ENCODE results near the gene DTNB.

Gene DTNB

GRCh38 chr2:25361261-25362048 lies 311.9 kb downstream of the DTNB start:
- no peak for DNase-seq

DNA sequence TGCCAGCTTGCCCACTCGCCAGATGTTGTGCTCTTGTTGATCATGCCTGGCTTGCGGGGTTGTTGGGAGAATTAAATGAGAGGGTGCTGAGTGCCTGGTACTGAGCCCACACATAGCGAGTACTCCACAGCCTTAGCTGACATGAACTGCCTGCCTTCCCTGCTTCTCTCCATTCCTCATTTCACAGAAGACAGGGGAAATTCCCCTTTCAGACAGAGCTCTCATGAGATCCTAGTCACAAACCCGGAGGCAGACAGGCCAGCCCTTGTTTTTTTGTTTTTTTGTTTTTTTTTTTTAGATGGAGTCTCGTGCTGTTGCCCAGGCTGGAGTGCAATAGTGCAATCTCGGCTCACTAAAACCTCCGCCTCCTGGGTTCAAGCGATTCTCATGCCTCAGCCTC lies 314.5 kb downstream of the DTNB start:
- no peak for DNase-seq

- no peak for DNase-seq
Observed at GRCh38 chr2:25358249-25358815, 315.0 kb downstream of the DTNB start.

DNA sequence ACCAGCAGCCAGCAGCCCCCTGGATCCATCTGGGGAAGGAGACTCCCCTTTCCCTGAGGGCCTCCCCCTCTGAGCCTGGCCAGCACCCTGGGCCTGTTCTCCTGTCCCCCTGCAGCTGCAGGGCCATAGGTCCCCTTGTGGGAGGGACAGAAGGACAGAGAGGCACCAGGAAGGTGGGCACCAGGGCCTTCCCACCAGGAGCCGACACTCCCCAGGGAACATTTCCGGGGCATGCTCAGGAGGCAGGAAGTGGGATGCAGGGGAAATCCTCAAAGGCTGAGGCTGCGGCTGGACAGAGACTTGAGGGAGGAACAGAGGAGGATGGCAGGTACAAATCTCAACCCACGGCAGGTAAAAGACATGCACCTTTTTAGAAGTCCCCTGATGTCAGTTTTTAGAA lies 317.3 kb downstream of the DTNB start:
- no peak for DNase-seq

- no peak for DNase-seq
Observed at GRCh38 chr2:25355270-25355669, 318.1 kb downstream of the DTNB start.

DNA sequence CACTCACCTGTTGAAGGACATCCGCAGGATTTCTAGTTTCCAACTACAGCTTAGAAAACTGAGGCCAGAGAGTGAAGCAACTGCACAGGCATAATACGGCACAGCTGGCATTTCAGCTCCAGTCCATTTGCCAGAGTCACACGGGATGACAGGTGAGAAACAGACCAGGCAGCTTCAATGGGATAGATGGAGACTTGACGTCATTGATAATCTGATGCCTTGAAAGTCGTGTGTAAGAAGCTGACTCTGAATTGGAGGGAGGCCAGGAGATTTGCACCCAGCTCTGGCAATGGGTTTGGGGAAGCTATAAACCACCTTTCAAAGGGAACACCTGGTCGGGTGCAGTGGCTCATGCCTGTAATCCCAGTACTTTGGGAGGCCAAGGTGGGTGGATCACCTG lies 319.3 kb downstream of the DTNB start:
- DNase-seq, result no peak

DNA sequence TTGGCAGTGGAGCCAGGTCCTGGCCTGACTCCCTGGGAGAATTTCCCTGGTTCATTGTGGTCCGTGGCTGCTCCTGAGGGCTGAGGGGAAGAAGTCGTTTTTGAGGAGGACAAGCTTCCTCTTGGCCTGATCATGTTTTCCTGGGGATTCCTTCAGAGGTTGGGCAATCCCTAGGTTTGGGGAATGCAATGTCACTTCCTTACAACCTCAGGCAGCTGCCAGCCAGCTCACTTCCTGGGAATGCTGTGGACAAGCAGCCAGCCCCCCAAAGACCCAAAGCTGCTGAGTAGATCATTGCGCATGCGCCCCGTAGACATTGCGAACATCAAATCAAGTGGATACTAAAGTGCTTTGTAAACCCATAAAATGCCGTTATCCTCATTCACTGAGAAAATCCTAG lies 324.0 kb downstream of the DTNB start:
- DNase-seq, result no peak

GRCh38 chr2:25347846-25348245 lies 325.5 kb downstream of the DTNB start:
- DNase-seq, result no peak

- DNase-seq, result no peak
Observed at GRCh38 chr2:25347205-25347815, 326.1 kb downstream of the DTNB start.

DNA sequence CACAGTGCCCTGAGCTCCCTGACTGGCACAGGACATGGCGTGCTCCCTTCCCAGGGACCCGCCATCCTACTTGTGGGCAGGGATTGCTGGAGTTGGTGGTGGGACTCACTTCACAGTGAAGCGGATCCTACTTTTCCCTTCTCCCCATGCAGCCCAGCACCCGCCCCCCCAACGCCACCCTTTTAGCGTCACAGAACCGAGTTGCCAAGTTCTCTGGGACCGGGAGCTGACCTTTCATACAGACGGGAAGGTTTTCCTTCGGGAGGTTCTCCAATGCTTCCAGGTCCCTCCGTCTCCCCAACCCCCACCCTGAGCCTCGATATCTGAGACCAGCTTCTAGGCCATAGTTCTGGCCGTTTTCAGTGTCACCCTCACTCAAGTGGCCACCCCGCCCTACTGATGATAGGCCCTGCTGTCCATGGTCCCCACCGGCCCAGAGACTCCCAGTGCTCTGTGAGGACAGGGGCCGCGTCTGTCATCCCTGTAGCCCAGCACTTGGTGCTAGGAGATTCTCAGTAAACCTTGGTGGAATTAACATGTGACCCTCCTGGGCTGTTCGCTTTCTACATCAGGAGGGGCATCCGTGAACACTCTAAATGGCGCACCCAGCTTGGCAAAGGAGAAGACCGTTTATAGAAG lies 330.1 kb downstream of the DTNB start:
- DNase-seq, result no peak

GRCh38 chr2:25342372-25343186 lies 330.8 kb downstream of the DTNB start:
- peak; percentile 46 to 73 (median 59) for DNase-seq

- DNase-seq, result peak in 2 of 4 experiments; percentile 28 to 56
Observed at GRCh38 chr2:25341753-25342371, 331.5 kb downstream of the DTNB start, which contains the start of gene DNMT3A. DNMT3A (minus strand) TSS chr2:25341925; CDS start chr2:25313984, 27,941 bp downstream.

DNA sequence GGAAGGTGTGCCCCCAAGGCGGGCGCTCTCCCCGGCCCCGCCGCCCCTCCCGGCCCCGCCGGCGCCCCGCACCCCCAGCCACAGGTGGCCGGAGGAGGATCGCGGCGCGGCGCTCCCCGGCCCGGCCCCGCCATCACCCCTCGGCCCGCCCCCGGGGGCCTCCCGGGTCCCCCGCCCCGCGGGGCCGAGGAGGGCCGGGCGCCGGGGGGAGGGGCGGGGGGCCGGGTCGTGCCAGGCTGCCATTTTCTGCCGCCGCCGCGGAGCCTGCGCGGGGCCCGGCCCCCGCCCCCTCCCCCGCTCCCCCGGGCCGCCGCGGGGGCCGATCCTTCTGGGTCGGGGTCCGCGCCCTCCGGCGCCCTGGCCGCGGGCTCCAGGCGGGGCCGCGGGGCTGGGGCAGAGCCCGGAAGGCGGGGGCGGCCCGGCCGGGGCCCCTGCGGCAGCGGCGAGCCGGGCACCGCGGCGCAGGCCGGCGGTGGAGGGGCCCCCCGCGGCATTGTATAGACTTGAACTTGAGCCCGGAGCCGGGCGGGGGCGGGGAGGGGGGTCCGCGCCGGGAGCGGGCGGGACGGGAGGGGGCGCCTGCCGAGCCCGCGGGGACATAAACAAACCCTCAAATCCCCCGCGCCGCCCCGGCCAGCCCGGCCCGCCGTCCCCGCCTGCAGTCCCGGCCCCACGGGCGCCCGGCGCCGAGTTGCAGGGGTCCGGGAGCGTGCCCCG lies 332.2 kb downstream of the DTNB start:
- peak in 1 of 4 experiments; percentile 24 for DNase-seq

DNA sequence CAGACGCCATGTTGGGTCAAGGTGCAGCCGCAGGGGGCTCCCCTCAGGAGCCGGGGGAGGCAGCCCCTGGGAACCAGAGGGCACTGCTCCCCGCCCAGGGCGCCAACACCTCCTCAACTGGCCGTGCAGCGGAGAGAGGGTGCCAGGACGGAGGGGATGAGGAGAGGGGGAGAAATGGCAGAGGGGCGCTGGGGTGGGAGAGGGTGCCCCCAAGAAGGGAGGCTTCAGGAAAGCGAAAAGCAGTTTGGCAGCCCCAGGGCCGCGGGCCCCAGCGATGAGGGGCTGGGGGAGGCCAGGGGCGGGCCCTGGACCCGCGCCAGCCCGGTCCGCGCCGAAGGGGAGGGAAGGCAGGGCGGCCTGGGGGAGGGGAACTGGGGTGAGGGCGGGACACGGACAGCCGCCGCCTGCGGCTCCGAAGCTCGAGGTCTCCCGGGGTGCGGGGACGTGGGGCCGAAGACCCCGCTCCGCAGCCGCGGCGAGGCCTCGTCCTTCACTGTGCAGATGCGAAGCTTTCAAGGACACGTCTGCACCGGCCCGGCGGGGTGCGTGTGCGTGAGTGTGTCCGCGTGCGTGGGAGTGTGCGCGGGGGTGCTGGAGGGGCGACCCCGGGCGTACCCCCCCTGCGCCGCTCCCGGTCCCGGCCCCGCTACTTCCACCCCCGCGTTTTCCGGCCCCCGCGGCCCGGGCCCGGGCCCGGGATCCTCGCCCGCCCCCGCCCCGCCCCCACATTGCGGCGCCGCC lies 333.0 kb downstream of the DTNB start:
- peak in 1 of 4 experiments; percentile 32 for DNase-seq

GRCh38 chr2:25339791-25340180 lies 333.6 kb downstream of the DTNB start:
- no peak for DNase-seq

DNA sequence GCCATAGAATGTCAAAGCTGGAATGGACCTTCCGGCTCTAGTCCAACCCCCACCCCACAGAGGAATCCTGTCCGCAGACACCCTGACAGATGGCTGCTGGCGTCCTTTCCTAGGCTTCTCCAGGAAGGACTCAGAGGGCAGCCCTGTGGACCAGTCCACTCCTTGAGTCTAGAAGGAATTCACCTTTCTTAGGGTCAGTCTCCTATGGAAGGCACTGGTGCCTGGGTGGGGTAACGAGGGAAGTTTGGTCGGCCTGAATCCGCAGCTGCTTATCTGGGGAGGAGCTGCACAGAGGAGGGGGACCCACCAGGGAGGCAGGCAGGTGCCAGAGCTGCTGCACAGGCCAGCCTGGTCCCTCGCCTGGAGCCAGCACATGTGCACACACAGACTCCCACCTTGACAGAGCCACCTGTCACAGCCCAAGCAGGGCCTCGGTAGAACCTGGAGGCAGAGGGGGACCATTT lies 334.1 kb downstream of the DTNB start:
- no peak for DNase-seq

GRCh38 chr2:25338401-25338800 lies 335.0 kb downstream of the DTNB start:
- no peak for DNase-seq

GRCh38 chr2:25337891-25338290 lies 335.5 kb downstream of the DTNB start:
- DNase-seq, result no peak

DNA sequence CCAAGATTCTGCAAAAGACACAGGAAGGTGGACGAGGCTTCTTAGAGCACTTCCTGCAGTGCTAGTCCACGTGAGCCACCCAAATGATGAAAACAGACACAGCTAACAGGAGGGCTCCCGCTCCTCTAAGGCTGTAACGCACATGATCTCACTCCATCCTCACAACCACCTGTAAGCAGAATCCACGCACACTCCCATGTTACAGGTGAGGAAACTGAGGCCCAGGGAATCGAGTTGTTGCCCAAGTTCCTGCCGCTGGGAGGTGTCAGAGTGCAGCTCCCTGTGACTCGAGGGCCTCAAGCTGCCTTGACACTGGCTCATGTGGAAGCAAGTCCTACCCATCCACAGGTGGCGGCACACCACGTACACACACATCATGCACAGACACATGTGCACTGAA lies 336.1 kb downstream of the DTNB start:
- DNase-seq, result no peak

GRCh38 chr2:25336383-25336841 lies 337.0 kb downstream of the DTNB start:
- no peak for DNase-seq

- no peak for DNase-seq
Observed at GRCh38 chr2:25335971-25336370, 337.4 kb downstream of the DTNB start.

All from activated naive CD4-positive, alpha-beta T cell (primary cell).